ENCODE data around the gene MBD2. TPM values are rescaled to one million over a fixed set of nuclear protein-coding genes. Genes with fewer than 3 reads are reported as not detected.

Gene MBD2
- total and polyA plus RNA-seq, 2 experiments from 2014 or later = 14.4 to 56.8 TPM

- H2AFZ ChIP-seq = no peak overlapping the region
- no peak for DNase-seq (ENCODE audit: low spot score)
- H3K27ac ChIP-seq = no peak overlapping the region
- TF ChIP-seq EZH2 (IDR thresholded peaks at IDR 0.05; ENCODE audit: borderline replicate concordance) (no peak), EZH2phosphoT487 (IDR thresholded peaks at IDR 0.05; ENCODE audit: low read depth, severe bottlenecking, unreplicated experiment) (no peak), CTCF (IDR thresholded peaks at IDR 0.05; ENCODE audit: poor library complexity) (no peak)
- no peaks in the 10 kb centered on the region for H4K20me1 ChIP-seq (ENCODE audit: insufficient read depth, poor library complexity, severe bottlenecking)
- H3K4me1 ChIP-seq (ENCODE audit: insufficient read depth) = no peaks in the 10 kb centered on the region
- peaks cover 2% of the 10 kb centered on the region for H3K79me2 ChIP-seq
- H3K27me3 ChIP-seq = no peaks in the 10 kb centered on the region
- H3K4me3 ChIP-seq = no peak overlapping the region
- no peaks in the 10 kb centered on the region for H3K9me3 ChIP-seq (ENCODE audit: low read depth)
- H3K4me2 ChIP-seq = no peak overlapping the region
- WGBS (ENCODE audit: low lambda C conversion rate, missing lambda C conversion rate) = 67% methylated on average over 3 of the region's 3 CpGs
- H3K9me2 ChIP-seq (replicated peaks; ENCODE audit: insufficient read depth) = no peaks in the 10 kb centered on the region
- H3K36me3 ChIP-seq (replicated peaks; ENCODE audit: insufficient read depth, low read depth) = no peaks in the 10 kb centered on the region
Measured at GRCh38 chr18:54183390-54183789, 41.1 kb downstream of the MBD2 start.

- Histone ChIP-seq H3K9me3 (ENCODE audit: low read depth) (no peaks in the 10 kb centered on the region), H3K27ac (no peak overlapping the region), H4K20me1 (ENCODE audit: insufficient read depth, poor library complexity, severe bottlenecking) (no peaks in the 10 kb centered on the region), H3K79me2 (peaks cover 6% of the 10 kb centered on the region), H3K27me3 (no peaks in the 10 kb centered on the region), H3K36me3 (replicated peaks; ENCODE audit: insufficient read depth, low read depth) (no peaks in the 10 kb centered on the region), H2AFZ (no peak overlapping the region), H3K4me3 (no peak overlapping the region), H3K4me1 (ENCODE audit: insufficient read depth) (no peaks in the 10 kb centered on the region), H3K9me2 (replicated peaks; ENCODE audit: insufficient read depth) (no peaks in the 10 kb centered on the region), H3K4me2 (no peak overlapping the region)
- 93% methylated on average over 1 of the region's 1 CpG for WGBS (ENCODE audit: low lambda C conversion rate, missing lambda C conversion rate)
- no peak for DNase-seq (ENCODE audit: low spot score)
- no peak for TF ChIP-seq EZH2phosphoT487 (IDR thresholded peaks at IDR 0.05; ENCODE audit: low read depth, severe bottlenecking, unreplicated experiment)
- no peak for TF ChIP-seq EZH2 (IDR thresholded peaks at IDR 0.05; ENCODE audit: borderline replicate concordance)
- no peak for TF ChIP-seq CTCF (IDR thresholded peaks at IDR 0.05; ENCODE audit: poor library complexity)
Measured at GRCh38 chr18:54181856-54182602, 42.4 kb downstream of the MBD2 start.

- H3K4me1 ChIP-seq (ENCODE audit: insufficient read depth) = no peaks in the 10 kb centered on the region
- WGBS (ENCODE audit: low lambda C conversion rate, missing lambda C conversion rate) = 77% methylated on average over 1 of the region's 1 CpG
- H3K4me2 ChIP-seq = no peak overlapping the region
- DNase-seq (ENCODE audit: low spot score) = no peak
- TF ChIP-seq EZH2 (IDR thresholded peaks at IDR 0.05; ENCODE audit: borderline replicate concordance) = no peak
- TF ChIP-seq CTCF (IDR thresholded peaks at IDR 0.05; ENCODE audit: poor library complexity) = no peak
- TF ChIP-seq EZH2phosphoT487 (IDR thresholded peaks at IDR 0.05; ENCODE audit: low read depth, severe bottlenecking, unreplicated experiment) = no peak
- no peak overlapping the region for H2AFZ ChIP-seq
- no peaks in the 10 kb centered on the region for H3K27me3 ChIP-seq
- H3K27ac ChIP-seq = no peak overlapping the region
- H3K36me3 ChIP-seq (replicated peaks; ENCODE audit: insufficient read depth, low read depth) = no peaks in the 10 kb centered on the region
- H3K9me2 ChIP-seq (replicated peaks; ENCODE audit: insufficient read depth) = no peaks in the 10 kb centered on the region
- peaks cover 4% of the 10 kb centered on the region for H4K20me1 ChIP-seq (ENCODE audit: insufficient read depth, poor library complexity, severe bottlenecking)
- H3K79me2 ChIP-seq = peaks cover 17% of the 10 kb centered on the region
- H3K9me3 ChIP-seq (ENCODE audit: low read depth) = no peaks in the 10 kb centered on the region
- no peak overlapping the region for H3K4me3 ChIP-seq
Measured at GRCh38 chr18:54173980-54174630, 50.4 kb downstream of the MBD2 start.

All from hepatocyte (in vitro differentiated cells).